Measurements from ENCODE around the gene PLEKHG4B. TPM values are rescaled to one million over a fixed set of nuclear protein-coding genes. Genes with fewer than 3 reads are reported as not detected.
"Not testable (repeated sequence)": the region's sequence is repeated elsewhere in the genome, so short reads cannot be mapped to it uniquely, and the experiment has no call there.

PLEKHG4B gene
- total RNA-seq, 1 experiment from 2014 or later, result 1.2 TPM

- TF ChIP-seq EZH2 (IDR thresholded peaks at IDR 0.05; ENCODE audit: low read length, unreplicated experiment) (no peak), CTCF (conservative IDR thresholded peaks at IDR 0.05; ENCODE audit: low read depth, low read length) (no peak), EZH2phosphoT487 (IDR thresholded peaks at IDR 0.05; ENCODE audit: borderline replicate concordance, low read length) (no peak)
Observed at GRCh38 chr5:194603-195209, 102.7 kb downstream of the PLEKHG4B start.

GRCh38 chr5:195401-196160, 103.6 kb downstream of the PLEKHG4B start:
- Histone ChIP-seq H3F3A (ENCODE audit: low read length, unreplicated experiment) (no peaks in the 10 kb centered on the region), H3K9ac (ENCODE audit: low read length) (no peak overlapping the region), H4K20me1 (ENCODE audit: low read length) (no peaks in the 10 kb centered on the region), H3K4me3 (ENCODE audit: low read length) (no peak overlapping the region), H3K79me2 (ENCODE audit: low read length) (no peaks in the 10 kb centered on the region), H3K4me1 (ENCODE audit: insufficient read depth, low read length) (no peaks in the 10 kb centered on the region), H3K36me3 (ENCODE audit: low read depth, low read length) (no peaks in the 10 kb centered on the region), H3K4me2 (ENCODE audit: low read length) (no peak overlapping the region), H3K9me2 (replicated peaks; ENCODE audit: low read length) (no peaks in the 10 kb centered on the region), H3K27ac (ENCODE audit: low read length) (no peak overlapping the region), H3K27me3 (ENCODE audit: low read length) (no peaks in the 10 kb centered on the region), H3K9me3 (ENCODE audit: low read length) (no peaks in the 10 kb centered on the region), H2AFZ (ENCODE audit: low read length) (no peak overlapping the region)
- intact Hi-C loops (cut with micrococcal nuclease), result no loop called here
- no peak for TF ChIP-seq CTCF (conservative IDR thresholded peaks at IDR 0.05; ENCODE audit: low read depth, low read length)
- TF ChIP-seq EZH2phosphoT487 (IDR thresholded peaks at IDR 0.05; ENCODE audit: borderline replicate concordance, low read length), result no peak
- no peak for TF ChIP-seq EZH2 (IDR thresholded peaks at IDR 0.05; ENCODE audit: low read length, unreplicated experiment)
- POLR2A ChIA-PET (ENCODE audit: unreplicated experiment), result no interaction called here
- BruUV-seq (replicated peaks), result no TSS peak
- no peak for ATAC-seq
- DNase-seq, result no peak
- CTCF ChIA-PET, result no interaction called here

More at GRCh38 chr5:194603-195209, 102.7 kb downstream of the PLEKHG4B start:
- CTCF ChIA-PET, result no interaction called here
- Histone ChIP-seq H4K20me1 (ENCODE audit: low read length) (no peaks in the 10 kb centered on the region), H3K9me3 (ENCODE audit: low read length) (no peaks in the 10 kb centered on the region), H3K4me3 (ENCODE audit: low read length) (no peak overlapping the region), H3K36me3 (ENCODE audit: low read depth, low read length) (no peaks in the 10 kb centered on the region), H2AFZ (ENCODE audit: low read length) (no peak overlapping the region), H3K9me2 (replicated peaks; ENCODE audit: low read length) (no peaks in the 10 kb centered on the region), H3K4me2 (ENCODE audit: low read length) (no peak overlapping the region), H3K27me3 (ENCODE audit: low read length) (no peaks in the 10 kb centered on the region), H3K27ac (ENCODE audit: low read length) (no peak overlapping the region), H3F3A (ENCODE audit: low read length, unreplicated experiment) (no peaks in the 10 kb centered on the region), H3K9ac (ENCODE audit: low read length) (no peak overlapping the region), H3K4me1 (ENCODE audit: insufficient read depth, low read length) (no peaks in the 10 kb centered on the region), H3K79me2 (ENCODE audit: low read length) (no peaks in the 10 kb centered on the region)
- intact Hi-C loops (cut with micrococcal nuclease), result no loop called here
- ATAC-seq (no peak), DNase-seq (no peak)
- no TSS peak for BruUV-seq (replicated peaks)
- POLR2A ChIA-PET (ENCODE audit: unreplicated experiment), result no interaction called here

GRCh38 chr5:196350-196749, 104.4 kb downstream of the PLEKHG4B start:
- no peak overlapping the region for H3K27ac ChIP-seq (ENCODE audit: low read length)
- H4K20me1 ChIP-seq (ENCODE audit: low read length), result no peaks in the 10 kb centered on the region
- H2AFZ ChIP-seq (ENCODE audit: low read length), result no peak overlapping the region
- H3K9me2 ChIP-seq (replicated peaks; ENCODE audit: low read length), result no peaks in the 10 kb centered on the region
- no peak overlapping the region for H3K4me2 ChIP-seq (ENCODE audit: low read length)
- BruUV-seq (replicated peaks), result no TSS peak
- TF ChIP-seq CTCF (conservative IDR thresholded peaks at IDR 0.05; ENCODE audit: low read depth, low read length), result no peak
- TF ChIP-seq EZH2phosphoT487 (IDR thresholded peaks at IDR 0.05; ENCODE audit: borderline replicate concordance, low read length), result no peak
- TF ChIP-seq EZH2 (IDR thresholded peaks at IDR 0.05; ENCODE audit: low read length, unreplicated experiment), result no peak
- intact Hi-C loops (cut with micrococcal nuclease), result no loop called here
- ChIA-PET POLR2A (ENCODE audit: unreplicated experiment) (no interaction called here), CTCF (no interaction called here)
- H3K9me3 ChIP-seq (ENCODE audit: low read length), result no peaks in the 10 kb centered on the region
- no peaks in the 10 kb centered on the region for H3K4me1 ChIP-seq (ENCODE audit: insufficient read depth, low read length)
- DNase-seq, result no peak
- ATAC-seq, result 0 out of 2 replicates have a peak, but pooled peaks have one; percentile 27
- H3F3A ChIP-seq (ENCODE audit: low read length, unreplicated experiment), result no peaks in the 10 kb centered on the region
- H3K9ac ChIP-seq (ENCODE audit: low read length), result no peak overlapping the region
- H3K79me2 ChIP-seq (ENCODE audit: low read length), result no peaks in the 10 kb centered on the region
- H3K4me3 ChIP-seq (ENCODE audit: low read length), result no peak overlapping the region
- H3K36me3 ChIP-seq (ENCODE audit: low read depth, low read length), result no peaks in the 10 kb centered on the region
- H3K27me3 ChIP-seq (ENCODE audit: low read length), result no peaks in the 10 kb centered on the region

GRCh38 chr5:197031-197430, 105.1 kb downstream of the PLEKHG4B start:
- H3K4me3 ChIP-seq (ENCODE audit: low read length); intact Hi-C loops (cut with micrococcal nuclease); H3K9me3 ChIP-seq (ENCODE audit: low read length); ATAC-seq; CTCF ChIA-PET; H3K4me2 ChIP-seq (ENCODE audit: low read length); H3F3A ChIP-seq (ENCODE audit: low read length, unreplicated experiment); H3K36me3 ChIP-seq (ENCODE audit: low read depth, low read length); H3K27ac ChIP-seq (ENCODE audit: low read length); POLR2A ChIA-PET (ENCODE audit: unreplicated experiment); H3K27me3 ChIP-seq (ENCODE audit: low read length); H3K79me2 ChIP-seq (ENCODE audit: low read length); BruUV-seq (replicated peaks); H3K9me2 ChIP-seq (replicated peaks; ENCODE audit: low read length); H2AFZ ChIP-seq (ENCODE audit: low read length); H3K4me1 ChIP-seq (ENCODE audit: insufficient read depth, low read length); H4K20me1 ChIP-seq (ENCODE audit: low read length); H3K9ac ChIP-seq (ENCODE audit: low read length); DNase-seq: not testable (repeated sequence)
